ENCODE results near the gene RABGAP1L.

DNA sequence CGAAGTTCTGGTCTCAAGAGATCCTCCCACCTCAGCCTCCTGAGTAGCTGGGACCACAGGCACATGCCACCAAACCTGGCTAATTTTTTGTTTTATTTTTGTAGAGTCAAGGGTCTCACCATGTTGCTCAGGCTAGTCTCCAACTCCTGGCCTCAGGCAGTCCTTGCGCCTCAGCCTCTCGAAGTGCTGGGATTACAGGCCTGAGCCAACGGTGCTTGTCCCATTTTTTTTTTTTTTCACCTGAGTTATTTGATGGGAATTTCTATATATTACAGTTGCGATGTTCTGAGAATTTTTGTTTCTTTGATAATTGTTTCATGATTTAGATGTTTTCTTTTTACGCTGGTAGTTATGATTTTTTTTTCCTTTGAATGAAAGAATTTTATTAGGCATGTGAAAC lies 2.5 kb downstream of the RABGAP1L start:
- TF ChIP-seq, protein P1, sequence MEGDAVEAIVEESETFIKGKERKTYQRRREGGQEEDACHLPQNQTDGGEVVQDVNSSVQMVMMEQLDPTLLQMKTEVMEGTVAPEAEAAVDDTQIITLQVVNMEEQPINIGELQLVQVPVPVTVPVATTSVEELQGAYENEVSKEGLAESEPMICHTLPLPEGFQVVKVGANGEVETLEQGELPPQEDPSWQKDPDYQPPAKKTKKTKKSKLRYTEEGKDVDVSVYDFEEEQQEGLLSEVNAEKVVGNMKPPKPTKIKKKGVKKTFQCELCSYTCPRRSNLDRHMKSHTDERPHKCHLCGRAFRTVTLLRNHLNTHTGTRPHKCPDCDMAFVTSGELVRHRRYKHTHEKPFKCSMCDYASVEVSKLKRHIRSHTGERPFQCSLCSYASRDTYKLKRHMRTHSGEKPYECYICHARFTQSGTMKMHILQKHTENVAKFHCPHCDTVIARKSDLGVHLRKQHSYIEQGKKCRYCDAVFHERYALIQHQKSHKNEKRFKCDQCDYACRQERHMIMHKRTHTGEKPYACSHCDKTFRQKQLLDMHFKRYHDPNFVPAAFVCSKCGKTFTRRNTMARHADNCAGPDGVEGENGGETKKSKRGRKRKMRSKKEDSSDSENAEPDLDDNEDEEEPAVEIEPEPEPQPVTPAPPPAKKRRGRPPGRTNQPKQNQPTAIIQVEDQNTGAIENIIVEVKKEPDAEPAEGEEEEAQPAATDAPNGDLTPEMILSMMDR (optimal IDR thresholded peaks at IDR 0.05 in 1 of 3, IDR thresholded peaks at IDR 0.05 in 1 of 3, conservative IDR thresholded peaks at IDR 0.05 in 1 of 3; ENCODE audit: extremely low read depth in 1 of 3, insufficient read depth in 2 of 3, low read length in 3 of 3), result no peak
- no peak for TF ChIP-seq EZH2 (IDR thresholded peaks at IDR 0.05; ENCODE audit: low read length)

Data from keratinocyte (primary cell).